ENCODE measurements around the gene MBD5. TPM values are rescaled to one million over a fixed set of nuclear protein-coding genes. Genes with fewer than 3 reads are reported as not detected.
"Not testable (repeated sequence)": the region's sequence is repeated elsewhere in the genome, so short reads cannot be mapped to it uniquely, and the experiment has no call there.

MBD5 gene
- total and polyA plus RNA-seq, 4 experiments from 2014 or later = 3.1 to 64.5 (median 33.9) TPM

GRCh38 chr2:147994965-147995364 is 25.9 kb upstream of the MBD5 start:
- H3K9me3 ChIP-seq (ENCODE audit: control insufficient read depth in 1 of 2, low read length in 2 of 2); H3K27me3 ChIP-seq (ENCODE audit: insufficient read depth, low read length); H3K4me1 ChIP-seq (ENCODE audit: insufficient read depth, low read length); POLR2A ChIA-PET (ENCODE audit: partially characterized antibody); H3K36me3 ChIP-seq (ENCODE audit: insufficient read depth, low read length); H3K27ac ChIP-seq (ENCODE audit: low read depth, low read length); H3K9me3 Mint-ChIP-seq; H3K27ac Mint-ChIP-seq; H3K4me3 ChIP-seq (ENCODE audit: low read length in 2 of 2); H3K27me3 Mint-ChIP-seq; H3K4me3 Mint-ChIP-seq; DNase-seq; intact Hi-C loops (cut with micrococcal nuclease): not testable (repeated sequence)
- H3K36me3 Mint-ChIP-seq = peaks cover 24 to 25% of the 10 kb centered on the region in 2 donors
- CTCF ChIA-PET (ENCODE audit: partially characterized antibody) = interaction anchor here (1.4 kb wide), 1 partner anchor 514 kb away, joined by 4 read pairs; no protein-coding TSS in a partner anchor
- peaks cover 29 to 56% (median 30%) of the 10 kb centered on the region in 4 donors for H3K4me1 Mint-ChIP-seq

- Histone ChIP-seq H3K36me3 (ENCODE audit: insufficient read depth, low read length) (no peaks in the 10 kb centered on the region), H3K9me3 (ENCODE audit: control insufficient read depth in 1 of 2, low read length in 2 of 2) (no peaks in the 10 kb centered on the region), H3K27me3 (ENCODE audit: insufficient read depth, low read length) (no peaks in the 10 kb centered on the region), H3K27ac (ENCODE audit: low read depth, low read length) (no peak overlapping the region), H3K4me1 (ENCODE audit: insufficient read depth, low read length) (peaks cover 6% of the 10 kb centered on the region), H3K4me3 (ENCODE audit: low read length in 2 of 2) (no peak overlapping the region)
- peaks cover 24 to 29% of the 10 kb centered on the region in 2 donors for H3K36me3 Mint-ChIP-seq
- H3K27ac Mint-ChIP-seq = no peak overlapping the region
- H3K4me1 Mint-ChIP-seq = peaks cover 37 to 70% (median 43%) of the 10 kb centered on the region in 4 donors
- ChIA-PET CTCF (ENCODE audit: partially characterized antibody) (no interaction called here), POLR2A (ENCODE audit: partially characterized antibody) (no interaction called here)
- H3K27me3 Mint-ChIP-seq = no peaks in the 10 kb centered on the region
- no peak for DNase-seq
- peaks cover 0 to 6% (median 2%) of the 10 kb centered on the region in 8 donors for H3K9me3 Mint-ChIP-seq
- intact Hi-C loops (cut with micrococcal nuclease) = no loop called here
- H3K4me3 Mint-ChIP-seq = no peak overlapping the region
These were observed 24.1 kb upstream of the MBD5 start for GRCh38 chr2:147996828-147997227.

- Mint-ChIP-seq H3K4me3 (no peak overlapping the region), H3K27ac (peak overlapping the region in 2 of 7 donors; percentile 7 to 75), H3K4me1 (peaks cover 38 to 65% (median 46%) of the 10 kb centered on the region in 4 donors), H3K9me3 (peaks cover 5 to 17% (median 10%) of the 10 kb centered on the region in 8 donors), H3K36me3 (peaks cover 36 to 41% of the 10 kb centered on the region in 2 donors), H3K27me3 (no peaks in the 10 kb centered on the region)
- H3K9me3 ChIP-seq (ENCODE audit: control insufficient read depth in 1 of 2, low read length in 2 of 2) = no peaks in the 10 kb centered on the region
- POLR2A ChIA-PET (ENCODE audit: partially characterized antibody) = no interaction called here
- no peak overlapping the region for H3K27ac ChIP-seq (ENCODE audit: low read depth, low read length)
- no peak overlapping the region for H3K4me3 ChIP-seq (ENCODE audit: low read length in 2 of 2)
- intact Hi-C loops (cut with micrococcal nuclease) = no loop called here
- no peaks in the 10 kb centered on the region for H3K36me3 ChIP-seq (ENCODE audit: insufficient read depth, low read length)
- H3K27me3 ChIP-seq (ENCODE audit: insufficient read depth, low read length) = no peaks in the 10 kb centered on the region
- CTCF ChIA-PET (ENCODE audit: partially characterized antibody) = interaction anchor here (0.7 kb wide), 1 partner anchor 8 kb away, joined by 3 read pairs; no protein-coding TSS in a partner anchor
- DNase-seq = no peak
- peaks cover 6% of the 10 kb centered on the region for H3K4me1 ChIP-seq (ENCODE audit: insufficient read depth, low read length)
These were observed 22.7 kb upstream of the MBD5 start for GRCh38 chr2:147998203-147998602.

GRCh38 chr2:147999126-147999525 is 21.8 kb upstream of the MBD5 start:
- peak overlapping the region in 1 of 7 donors; percentile 32 for H3K27ac Mint-ChIP-seq
- peak overlapping the region in 1 of 8 donors; percentile 4 for H3K4me3 Mint-ChIP-seq
- peaks cover 43 to 71% (median 52%) of the 10 kb centered on the region in 4 donors for H3K4me1 Mint-ChIP-seq
- Histone ChIP-seq H3K27ac (ENCODE audit: low read depth, low read length) (no peak overlapping the region), H3K36me3 (ENCODE audit: insufficient read depth, low read length) (no peaks in the 10 kb centered on the region), H3K27me3 (ENCODE audit: insufficient read depth, low read length) (no peaks in the 10 kb centered on the region), H3K9me3 (ENCODE audit: control insufficient read depth in 1 of 2, low read length in 2 of 2) (no peaks in the 10 kb centered on the region), H3K4me1 (ENCODE audit: insufficient read depth, low read length) (peaks cover 6% of the 10 kb centered on the region), H3K4me3 (ENCODE audit: low read length in 2 of 2) (no peak overlapping the region)
- H3K27me3 Mint-ChIP-seq = no peaks in the 10 kb centered on the region
- peaks cover 5 to 22% (median 15%) of the 10 kb centered on the region in 8 donors for H3K9me3 Mint-ChIP-seq
- intact Hi-C loops (cut with micrococcal nuclease) = no loop called here
- ChIA-PET POLR2A (ENCODE audit: partially characterized antibody) (no interaction called here), CTCF (ENCODE audit: partially characterized antibody) (interaction anchor here (0.6 to 0.7 kb wide), 2 partner anchors 9 to 649 kb away, joined by 3 to 5 read pairs; no protein-coding TSS in a partner anchor)
- peaks cover 43 to 46% of the 10 kb centered on the region in 2 donors for H3K36me3 Mint-ChIP-seq
- DNase-seq = no peak

- Mint-ChIP-seq H3K27me3 (no peaks in the 10 kb centered on the region), H3K27ac (peak overlapping the region in 3 of 7 donors; percentile 0 to 68 (median 5)), H3K4me1 (peaks cover 46 to 74% (median 57%) of the 10 kb centered on the region in 4 donors), H3K4me3 (no peak overlapping the region), H3K9me3 (peaks cover 5 to 22% (median 15%) of the 10 kb centered on the region in 8 donors), H3K36me3 (peaks cover 47 to 49% of the 10 kb centered on the region in 2 donors)
- ChIA-PET POLR2A (ENCODE audit: partially characterized antibody) (no interaction called here), CTCF (ENCODE audit: partially characterized antibody) (interaction anchor here (2.1 kb wide), 1 partner anchor 10 kb away, joined by 9 read pairs; no protein-coding TSS in a partner anchor)
- Histone ChIP-seq H3K27me3 (ENCODE audit: insufficient read depth, low read length) (no peaks in the 10 kb centered on the region), H3K4me3 (ENCODE audit: low read length in 2 of 2) (no peak overlapping the region), H3K4me1 (ENCODE audit: insufficient read depth, low read length) (peaks cover 6% of the 10 kb centered on the region), H3K36me3 (ENCODE audit: insufficient read depth, low read length) (no peaks in the 10 kb centered on the region), H3K9me3 (ENCODE audit: control insufficient read depth in 1 of 2, low read length in 2 of 2) (no peaks in the 10 kb centered on the region), H3K27ac (ENCODE audit: low read depth, low read length) (no peak overlapping the region)
- intact Hi-C loops (cut with micrococcal nuclease) = no loop called here
- DNase-seq = no peak
These were observed 20.8 kb upstream of the MBD5 start for GRCh38 chr2:148000095-148000494.

- Mint-ChIP-seq H3K4me1 (peaks cover 43 to 78% (median 57%) of the 10 kb centered on the region in 4 donors), H3K9me3 (peaks cover 2 to 20% (median 15%) of the 10 kb centered on the region in 8 donors), H3K36me3 (peaks cover 48 to 49% of the 10 kb centered on the region in 2 donors)
- H3K27ac ChIP-seq (ENCODE audit: low read depth, low read length); H3K27me3 Mint-ChIP-seq; H3K27ac Mint-ChIP-seq; H3K4me3 ChIP-seq (ENCODE audit: low read length in 2 of 2); intact Hi-C loops (cut with micrococcal nuclease); H3K4me3 Mint-ChIP-seq; H3K4me1 ChIP-seq (ENCODE audit: insufficient read depth, low read length); POLR2A ChIA-PET (ENCODE audit: partially characterized antibody); CTCF ChIA-PET (ENCODE audit: partially characterized antibody); H3K36me3 ChIP-seq (ENCODE audit: insufficient read depth, low read length); DNase-seq; H3K9me3 ChIP-seq (ENCODE audit: control insufficient read depth in 1 of 2, low read length in 2 of 2); H3K27me3 ChIP-seq (ENCODE audit: insufficient read depth, low read length): not testable (repeated sequence)
These were observed 18.5 kb upstream of the MBD5 start for GRCh38 chr2:148002420-148002819.

GRCh38 chr2:148006249-148007007 is 14.5 kb upstream of the MBD5 start:
- H3K4me1 Mint-ChIP-seq = peaks cover 37 to 75% (median 44%) of the 10 kb centered on the region in 4 donors
- no peaks in the 10 kb centered on the region for H3K9me3 ChIP-seq (ENCODE audit: control insufficient read depth in 1 of 2, low read length in 2 of 2)
- no peaks in the 10 kb centered on the region for H3K36me3 ChIP-seq (ENCODE audit: insufficient read depth, low read length)
- DNase-seq = no peak
- no peak overlapping the region for H3K4me3 Mint-ChIP-seq
- no peak overlapping the region for H3K27ac ChIP-seq (ENCODE audit: low read depth, low read length)
- ChIA-PET POLR2A (ENCODE audit: partially characterized antibody) (no interaction called here), CTCF (ENCODE audit: partially characterized antibody) (no interaction called here)
- H3K27ac Mint-ChIP-seq = no peak overlapping the region
- peaks cover 48 to 69% of the 10 kb centered on the region in 2 donors for H3K36me3 Mint-ChIP-seq
- no peaks in the 10 kb centered on the region for H3K27me3 Mint-ChIP-seq
- H3K4me1 ChIP-seq (ENCODE audit: insufficient read depth, low read length) = no peaks in the 10 kb centered on the region
- H3K4me3 ChIP-seq (ENCODE audit: low read length in 2 of 2) = no peak overlapping the region
- H3K9me3 Mint-ChIP-seq = peaks cover 2 to 24% (median 20%) of the 10 kb centered on the region in 8 donors
- no peaks in the 10 kb centered on the region for H3K27me3 ChIP-seq (ENCODE audit: insufficient read depth, low read length)
- intact Hi-C loops (cut with micrococcal nuclease) = no loop called here
